WTC11 (cell line): ENCODE measurements around the gene CCDC141. TPM values are rescaled to one million over a fixed set of nuclear protein-coding genes. Genes with fewer than 3 reads are reported as not detected.

Experiments used
- ATAC-seq: fragments of 200-7000 bp; cut with Tn5 transposase; 2 replicates; pipeline ENCODE4 v1.10.0; 2021; ENCODE audit warnings: mild to moderate bottlenecking, moderate library complexity
- CTCF ChIA-PET: fragments of 300-600 bp; sonication (Branson Sonifier 250); formaldehyde crosslinking; loops from one replicate; lab custom pipeline; 2021; ENCODE audit warnings: antibody characterized with exemption; lab: Charles Lee
- POLR2A ChIA-PET: fragments of 350-600 bp; sonication (Branson Sonifier 250); formaldehyde crosslinking; loops from one replicate; lab custom pipeline; 2021; ENCODE audit warnings: antibody characterized with exemption; lab: Charles Lee
- DNase-seq: peaks from one replicate; pipeline ENCODE4 v3.0.0; 2021; ENCODE audit warnings: low spot score
- H3K27ac Mint-ChIP-seq: 2 replicates; pipeline ENCODE4 v1.8.0; 2021; ENCODE audit warnings: mixed read lengths
- H3K27me3 Mint-ChIP-seq: 2 replicates; pipeline ENCODE4 v1.8.0; 2021; ENCODE audit warnings: low read depth, mild to moderate bottlenecking, moderate library complexity, mixed read lengths
- H3K36me3 Mint-ChIP-seq: 2 replicates; pipeline ENCODE4 v1.8.0; 2021; ENCODE audit warnings: mixed read lengths
- H3K4me1 Mint-ChIP-seq: 2 replicates; pipeline ENCODE4 v1.8.0; 2022; ENCODE audit warnings: mixed read lengths
- H3K4me3 Mint-ChIP-seq: 2 replicates; pipeline ENCODE4 v1.8.0; 2021; ENCODE audit warnings: mild to moderate bottlenecking, moderate library complexity, mixed read lengths
- H3K9me3 Mint-ChIP-seq: 2 replicates; pipeline ENCODE4 v1.8.0; 2021; ENCODE audit warnings: mixed read lengths
- CREM ChIP-seq: sonication (generic); formaldehyde crosslinking; IDR thresholded peaks from 2 replicates; pipeline ENCODE4 v1.8.1; 2022; ENCODE audit warnings: mild to moderate bottlenecking, missing genetic modification reagents, moderate library complexity
- FOXK1 ChIP-seq: sonication (generic); formaldehyde crosslinking; IDR thresholded peaks from 2 replicates; pipeline ENCODE4 v1.8.0; 2022; ENCODE audit warnings: mild to moderate bottlenecking, moderate library complexity, missing genetic modification reagents
- GABPB1 ChIP-seq: sonication (generic); formaldehyde crosslinking; IDR thresholded peaks from 2 replicates; pipeline ENCODE4 v1.8.1; 2023; ENCODE audit warnings: mild to moderate bottlenecking, missing genetic modification reagents
- JAZF1 ChIP-seq: fragments of 250-450 bp; sonication (Bioruptor Pico); IDR thresholded peaks from 2 replicates; pipeline ENCODE4 v1.9.0; 2021; ENCODE audit warnings: moderate library complexity, mild to moderate bottlenecking, inconsistent platforms
- MAX ChIP-seq: sonication (generic); formaldehyde crosslinking; IDR thresholded peaks from 2 replicates; pipeline ENCODE4 v1.8.0; 2022; ENCODE audit warnings: mild to moderate bottlenecking, missing genetic modification reagents
- MXD4 ChIP-seq: fragments of 250-450 bp; sonication (Bioruptor Pico); IDR thresholded peaks from 2 replicates; pipeline ENCODE4 v1.8.0; 2021; ENCODE audit warnings: mild to moderate bottlenecking, moderate library complexity, borderline replicate concordance
- NFATC4 ChIP-seq: fragments of 250-450 bp; sonication (Bioruptor Pico); IDR thresholded peaks from 2 replicates; pipeline ENCODE4 v1.9.0; 2021; ENCODE audit warnings: mild to moderate bottlenecking
- PREB ChIP-seq: sonication (generic); formaldehyde crosslinking; IDR thresholded peaks from 2 replicates; pipeline ENCODE4 v1.8.1; 2022; ENCODE audit warnings: mild to moderate bottlenecking, missing genetic modification reagents, moderate library complexity, borderline replicate concordance
- RORB ChIP-seq: fragments of 250-450 bp; sonication (Bioruptor Pico); IDR thresholded peaks from 2 replicates; pipeline ENCODE4 v1.9.0; 2021; ENCODE audit warnings: mild to moderate bottlenecking
- TEAD4 ChIP-seq: sonication (generic); formaldehyde crosslinking; IDR thresholded peaks from 2 replicates; pipeline ENCODE4 v1.8.0; 2022; ENCODE audit warnings: mild to moderate bottlenecking, missing genetic modification reagents
- USF2 ChIP-seq: sonication (generic); formaldehyde crosslinking; IDR thresholded peaks from 2 replicates; pipeline ENCODE4 v1.8.1; 2023; ENCODE audit warnings: mild to moderate bottlenecking, missing genetic modification reagents, moderate library complexity
- ZBTB43 ChIP-seq: sonication (generic); formaldehyde crosslinking; IDR thresholded peaks from 2 replicates; pipeline ENCODE4 v1.8.1; 2023; ENCODE audit warnings: mild to moderate bottlenecking, missing genetic modification reagents
- ZNF232 ChIP-seq: sonication (generic); formaldehyde crosslinking; IDR thresholded peaks from 2 replicates; pipeline ENCODE4 v1.8.0; 2022; ENCODE audit warnings: mild to moderate bottlenecking, missing genetic modification reagents
- ZNF317 ChIP-seq: sonication (generic); formaldehyde crosslinking; IDR thresholded peaks from 2 replicates; pipeline ENCODE4 v1.8.1; 2023; ENCODE audit warnings: low read depth, mild to moderate bottlenecking, moderate library complexity, missing genetic modification reagents, borderline replicate concordance
- ZNF396 ChIP-seq: fragments of 250-450 bp; sonication (Bioruptor Pico); IDR thresholded peaks from 2 replicates; pipeline ENCODE4 v1.8.0; 2021; ENCODE audit warnings: mild to moderate bottlenecking, moderate library complexity, borderline replicate concordance
- ZNF416 ChIP-seq: fragments of 250-450 bp; sonication (Bioruptor Pico); IDR thresholded peaks from 2 replicates; pipeline ENCODE4 v1.9.0; 2021; ENCODE audit warnings: mild to moderate bottlenecking, inconsistent platforms
- total RNA-seq: library from RNA; stranded (reverse); gene quantifications from 3 replicates; pipeline ENCODE4 v1.2.3, GENCODE V29; 2021
- TF ChIP-seq, protein P1 (sequence below): sonication (generic); formaldehyde crosslinking; IDR thresholded peaks from 2 replicates; pipeline ENCODE4 v1.8.0; 2022; ENCODE audit warnings: mild to moderate bottlenecking, missing genetic modification reagents
- TF ChIP-seq, protein P2 (sequence below): sonication (generic); formaldehyde crosslinking; IDR thresholded peaks from 2 replicates; pipeline ENCODE4 v1.8.0; 2023; ENCODE audit warnings: missing genetic modification reagents
- TF ChIP-seq, protein P3 (sequence below): sonication (generic); formaldehyde crosslinking; conservative IDR thresholded peaks from 2 replicates; pipeline ENCODE4 v1.8.1; 2023; ENCODE audit warnings: mild to moderate bottlenecking, low read depth, missing genetic modification reagents, moderate library complexity
- TF ChIP-seq, protein P4 (sequence below): sonication (generic); formaldehyde crosslinking; IDR thresholded peaks from 2 replicates; pipeline ENCODE4 v1.8.0; 2023; ENCODE audit warnings: mild to moderate bottlenecking, missing genetic modification reagents

The CCDC141 gene
- total RNA-seq, 1 experiment from 2014 or later = 8.5 TPM

- TF ChIP-seq USF2 (CRISPR knock-in tag) = no peak
- no peak for TF ChIP-seq ZBTB43 (CRISPR knock-in tag)
- TF ChIP-seq MAX (CRISPR knock-in tag) = no peak
- TF ChIP-seq, protein P1, sequence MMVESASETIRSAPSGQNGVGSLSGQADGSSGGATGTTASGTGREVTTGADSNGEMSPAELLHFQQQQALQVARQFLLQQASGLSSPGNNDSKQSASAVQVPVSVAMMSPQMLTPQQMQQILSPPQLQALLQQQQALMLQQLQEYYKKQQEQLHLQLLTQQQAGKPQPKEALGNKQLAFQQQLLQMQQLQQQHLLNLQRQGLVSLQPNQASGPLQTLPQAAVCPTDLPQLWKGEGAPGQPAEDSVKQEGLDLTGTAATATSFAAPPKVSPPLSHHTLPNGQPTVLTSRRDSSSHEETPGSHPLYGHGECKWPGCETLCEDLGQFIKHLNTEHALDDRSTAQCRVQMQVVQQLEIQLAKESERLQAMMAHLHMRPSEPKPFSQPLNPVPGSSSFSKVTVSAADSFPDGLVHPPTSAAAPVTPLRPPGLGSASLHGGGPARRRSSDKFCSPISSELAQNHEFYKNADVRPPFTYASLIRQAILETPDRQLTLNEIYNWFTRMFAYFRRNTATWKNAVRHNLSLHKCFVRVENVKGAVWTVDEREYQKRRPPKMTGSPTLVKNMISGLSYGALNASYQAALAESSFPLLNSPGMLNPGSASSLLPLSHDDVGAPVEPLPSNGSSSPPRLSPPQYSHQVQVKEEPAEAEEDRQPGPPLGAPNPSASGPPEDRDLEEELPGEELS (CRISPR knock-in tag) = no peak
- no peak for TF ChIP-seq NFATC4 (CRISPR knock-in tag)
- no peak for TF ChIP-seq GABPB1 (CRISPR knock-in tag)
Observed at GRCh38 chr2:178917555-178917954, 132.4 kb downstream of the CCDC141 start (continued).

- Mint-ChIP-seq H3K9me3 (no peaks in the 10 kb centered on the region), H3K27me3 (no peaks in the 10 kb centered on the region), H3K36me3 (0 out of 2 replicates have a peak, but pooled peaks cover 2% of the 10 kb centered on the region), H3K4me3 (no peak overlapping the region), H3K4me1 (peaks cover 4% of the 10 kb centered on the region), H3K27ac (no peak overlapping the region)
- no peak for TF ChIP-seq RORB (CRISPR knock-in tag)
- no peak for TF ChIP-seq PREB (CRISPR knock-in tag)
- TF ChIP-seq TEAD4 = no peak
- TF ChIP-seq JAZF1 (CRISPR knock-in tag) = no peak
- no peak for TF ChIP-seq FOXK1
- TF ChIP-seq, protein P2, sequence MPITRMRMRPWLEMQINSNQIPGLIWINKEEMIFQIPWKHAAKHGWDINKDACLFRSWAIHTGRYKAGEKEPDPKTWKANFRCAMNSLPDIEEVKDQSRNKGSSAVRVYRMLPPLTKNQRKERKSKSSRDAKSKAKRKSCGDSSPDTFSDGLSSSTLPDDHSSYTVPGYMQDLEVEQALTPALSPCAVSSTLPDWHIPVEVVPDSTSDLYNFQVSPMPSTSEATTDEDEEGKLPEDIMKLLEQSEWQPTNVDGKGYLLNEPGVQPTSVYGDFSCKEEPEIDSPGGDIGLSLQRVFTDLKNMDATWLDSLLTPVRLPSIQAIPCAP (CRISPR knock-in tag) = no peak
- TF ChIP-seq ZNF232 (CRISPR knock-in tag) = no peak
- no peak for TF ChIP-seq ZNF317 (CRISPR knock-in tag)
- no peak for TF ChIP-seq ZNF396 (CRISPR knock-in tag)
- TF ChIP-seq ZNF416 (CRISPR knock-in tag) = no peak
- TF ChIP-seq CREM (CRISPR knock-in tag) = no peak
- TF ChIP-seq MXD4 (CRISPR knock-in tag) = no peak
- TF ChIP-seq, protein P3, sequence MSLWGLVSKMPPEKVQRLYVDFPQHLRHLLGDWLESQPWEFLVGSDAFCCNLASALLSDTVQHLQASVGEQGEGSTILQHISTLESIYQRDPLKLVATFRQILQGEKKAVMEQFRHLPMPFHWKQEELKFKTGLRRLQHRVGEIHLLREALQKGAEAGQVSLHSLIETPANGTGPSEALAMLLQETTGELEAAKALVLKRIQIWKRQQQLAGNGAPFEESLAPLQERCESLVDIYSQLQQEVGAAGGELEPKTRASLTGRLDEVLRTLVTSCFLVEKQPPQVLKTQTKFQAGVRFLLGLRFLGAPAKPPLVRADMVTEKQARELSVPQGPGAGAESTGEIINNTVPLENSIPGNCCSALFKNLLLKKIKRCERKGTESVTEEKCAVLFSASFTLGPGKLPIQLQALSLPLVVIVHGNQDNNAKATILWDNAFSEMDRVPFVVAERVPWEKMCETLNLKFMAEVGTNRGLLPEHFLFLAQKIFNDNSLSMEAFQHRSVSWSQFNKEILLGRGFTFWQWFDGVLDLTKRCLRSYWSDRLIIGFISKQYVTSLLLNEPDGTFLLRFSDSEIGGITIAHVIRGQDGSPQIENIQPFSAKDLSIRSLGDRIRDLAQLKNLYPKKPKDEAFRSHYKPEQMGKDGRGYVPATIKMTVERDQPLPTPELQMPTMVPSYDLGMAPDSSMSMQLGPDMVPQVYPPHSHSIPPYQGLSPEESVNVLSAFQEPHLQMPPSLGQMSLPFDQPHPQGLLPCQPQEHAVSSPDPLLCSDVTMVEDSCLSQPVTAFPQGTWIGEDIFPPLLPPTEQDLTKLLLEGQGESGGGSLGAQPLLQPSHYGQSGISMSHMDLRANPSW (CRISPR knock-in tag) = no peak
- TF ChIP-seq, protein P4, sequence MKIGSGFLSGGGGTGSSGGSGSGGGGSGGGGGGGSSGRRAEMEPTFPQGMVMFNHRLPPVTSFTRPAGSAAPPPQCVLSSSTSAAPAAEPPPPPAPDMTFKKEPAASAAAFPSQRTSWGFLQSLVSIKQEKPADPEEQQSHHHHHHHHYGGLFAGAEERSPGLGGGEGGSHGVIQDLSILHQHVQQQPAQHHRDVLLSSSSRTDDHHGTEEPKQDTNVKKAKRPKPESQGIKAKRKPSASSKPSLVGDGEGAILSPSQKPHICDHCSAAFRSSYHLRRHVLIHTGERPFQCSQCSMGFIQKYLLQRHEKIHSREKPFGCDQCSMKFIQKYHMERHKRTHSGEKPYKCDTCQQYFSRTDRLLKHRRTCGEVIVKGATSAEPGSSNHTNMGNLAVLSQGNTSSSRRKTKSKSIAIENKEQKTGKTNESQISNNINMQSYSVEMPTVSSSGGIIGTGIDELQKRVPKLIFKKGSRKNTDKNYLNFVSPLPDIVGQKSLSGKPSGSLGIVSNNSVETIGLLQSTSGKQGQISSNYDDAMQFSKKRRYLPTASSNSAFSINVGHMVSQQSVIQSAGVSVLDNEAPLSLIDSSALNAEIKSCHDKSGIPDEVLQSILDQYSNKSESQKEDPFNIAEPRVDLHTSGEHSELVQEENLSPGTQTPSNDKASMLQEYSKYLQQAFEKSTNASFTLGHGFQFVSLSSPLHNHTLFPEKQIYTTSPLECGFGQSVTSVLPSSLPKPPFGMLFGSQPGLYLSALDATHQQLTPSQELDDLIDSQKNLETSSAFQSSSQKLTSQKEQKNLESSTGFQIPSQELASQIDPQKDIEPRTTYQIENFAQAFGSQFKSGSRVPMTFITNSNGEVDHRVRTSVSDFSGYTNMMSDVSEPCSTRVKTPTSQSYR = no peak
- no peak for DNase-seq
- ChIA-PET CTCF (no interaction called here), POLR2A (no interaction called here)
- no peak for ATAC-seq
Observed at GRCh38 chr2:178915423-178916173, 134.3 kb downstream of the CCDC141 start.
